T47D (cell line): ENCODE data around the gene PTPRD.

ENCODE experiments used
- DNase-seq, 2 experiments: peaks; one replicate each; pipeline versions ENCODE4 v3.0.0 to v3.0.0-alpha.2; 2011 to 2012; ENCODE audit warnings: low read depth in 1 of 2, low spot score in 1 of 2
- JUND ChIP-seq: IDR thresholded peaks from 2 replicates; pipeline ENCODE4 v1.6.1; 2012; ENCODE audit warnings: low read depth
- in situ Hi-C: cut with HindIII; loops from 2 replicates; pipeline ENCODE4 v1.10.0; 2016; ENCODE audit warnings: low sequenced_read_pairs, low pct_unique_long_range_greater_than_20kb

PTPRD gene

DNA sequence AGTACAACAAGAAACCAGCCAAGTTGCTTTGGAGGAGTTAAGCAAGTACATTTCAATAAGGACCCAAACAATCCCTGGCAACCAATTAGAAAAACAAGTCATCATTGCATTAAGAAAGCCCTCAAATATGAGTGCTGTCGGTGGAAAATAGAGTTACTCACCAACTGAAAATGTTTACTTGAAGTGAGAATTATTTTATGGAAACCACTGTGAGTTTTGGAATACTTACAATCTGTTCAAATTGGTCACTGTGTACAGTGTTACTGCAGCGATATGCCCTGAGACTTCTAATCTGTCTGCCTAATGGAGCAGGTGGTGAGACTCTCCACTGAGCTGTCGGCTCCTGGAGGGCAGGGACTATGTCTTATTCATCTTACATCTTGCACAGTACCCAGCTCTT is 1740.0 kb downstream of the PTPRD start:
- no peak for TF ChIP-seq JUND
- no peak for DNase-seq
- in situ Hi-C loops = no loop called here

DNA sequence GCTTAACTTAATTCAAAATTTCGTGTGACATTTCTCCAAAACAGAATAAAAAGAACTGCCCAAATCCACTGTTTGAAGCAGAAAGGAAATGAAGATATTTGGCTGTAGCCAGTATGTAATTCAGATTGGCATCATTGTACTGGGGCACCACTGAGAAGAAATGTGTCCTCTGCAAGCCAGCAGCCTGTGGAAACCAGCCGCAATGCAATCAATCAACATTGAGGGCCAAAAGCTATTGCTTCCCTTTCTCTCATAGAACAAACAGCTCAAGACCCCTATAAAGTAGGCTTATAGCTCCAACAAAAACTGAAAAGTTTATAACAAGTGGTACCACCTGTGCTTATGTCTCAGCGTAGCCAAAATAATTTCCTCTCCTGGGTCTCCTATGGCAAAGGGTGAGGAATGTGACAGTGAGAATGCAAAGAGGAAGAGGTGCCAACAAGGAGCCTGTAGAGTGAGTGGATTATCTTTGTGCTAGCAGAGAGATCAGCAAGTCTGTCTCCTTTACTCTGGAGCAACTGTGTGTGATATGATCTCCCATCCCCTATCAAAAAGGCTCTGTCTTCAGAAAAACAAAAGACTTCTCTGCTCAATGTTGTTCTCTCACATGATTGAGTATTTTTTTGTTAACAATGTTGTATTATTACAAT is 1740.9 kb downstream of the PTPRD start:
- in situ Hi-C loops = no loop called here
- no peak for TF ChIP-seq JUND
- DNase-seq = no peak

GRCh38 chr9:8871396-8871795 is 1741.4 kb downstream of the PTPRD start:
- no peak for TF ChIP-seq JUND
- no peak for DNase-seq
- in situ Hi-C loops = no loop called here

DNA sequence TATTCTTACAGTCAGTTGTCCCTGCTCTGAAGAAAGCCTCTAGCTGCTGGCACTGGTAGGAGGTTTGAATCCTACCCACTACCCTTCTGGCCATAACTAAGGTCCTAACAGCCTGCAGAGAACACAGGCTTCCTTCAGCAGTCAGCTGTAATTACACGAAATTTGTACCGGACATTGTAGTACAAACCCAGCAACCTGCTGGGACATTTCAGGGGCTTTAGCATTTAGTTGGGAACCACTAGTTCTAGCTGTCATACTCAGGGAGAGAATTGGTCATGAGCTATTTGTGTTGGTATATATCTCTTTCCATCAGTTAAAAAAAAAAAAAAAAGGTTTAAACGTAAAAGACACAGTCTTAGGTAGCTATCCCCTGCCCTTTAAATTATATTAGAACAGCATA is 1743.0 kb downstream of the PTPRD start:
- in situ Hi-C loops = no loop called here
- no peak for DNase-seq
- no peak for TF ChIP-seq JUND

GRCh38 chr9:8868632-8869031 is 1744.2 kb downstream of the PTPRD start:
- DNase-seq = no peak
- in situ Hi-C loops = no loop called here
- TF ChIP-seq JUND = no peak

DNA sequence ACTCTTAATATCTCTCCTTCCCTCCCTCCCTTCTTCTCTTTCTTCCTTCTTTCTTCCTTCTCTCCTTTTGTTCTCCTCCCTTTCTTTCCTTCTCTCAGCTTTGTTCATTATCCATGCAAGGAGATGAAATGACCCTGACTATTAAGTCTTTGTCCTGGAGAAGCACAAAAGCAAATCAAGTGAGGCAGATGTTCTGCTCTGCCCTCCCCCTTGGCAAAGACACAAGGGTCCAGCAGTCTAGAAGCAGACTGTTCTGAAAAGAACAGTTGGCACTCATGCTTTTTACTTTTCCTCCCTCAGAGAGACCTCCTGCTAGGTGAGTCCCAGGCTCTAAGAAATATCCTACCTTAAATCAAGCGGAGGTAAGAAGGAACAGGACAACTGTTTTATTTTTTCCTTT is 1745.7 kb downstream of the PTPRD start:
- no peak for TF ChIP-seq JUND
- in situ Hi-C loops = no loop called here
- no peak for DNase-seq

DNA sequence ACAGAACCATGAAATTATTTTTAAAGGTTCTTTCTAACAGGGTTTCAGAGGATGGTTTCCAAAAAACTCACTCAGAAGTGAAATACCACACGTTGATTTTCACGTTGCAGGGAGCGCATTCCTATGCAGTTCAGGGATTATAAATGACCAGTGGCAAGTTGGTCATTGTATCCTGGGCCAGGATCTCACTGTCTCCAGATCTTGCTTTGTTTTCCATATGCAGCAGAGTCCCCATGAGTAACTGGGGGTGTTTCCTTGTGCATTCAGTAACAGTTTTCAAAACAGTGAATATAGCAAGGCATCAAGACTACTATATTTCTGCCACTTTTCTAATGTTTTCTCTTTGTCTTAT is 1748.3 kb downstream of the PTPRD start:
- no peak for DNase-seq
- in situ Hi-C loops = no loop called here
- no peak for TF ChIP-seq JUND

DNA sequence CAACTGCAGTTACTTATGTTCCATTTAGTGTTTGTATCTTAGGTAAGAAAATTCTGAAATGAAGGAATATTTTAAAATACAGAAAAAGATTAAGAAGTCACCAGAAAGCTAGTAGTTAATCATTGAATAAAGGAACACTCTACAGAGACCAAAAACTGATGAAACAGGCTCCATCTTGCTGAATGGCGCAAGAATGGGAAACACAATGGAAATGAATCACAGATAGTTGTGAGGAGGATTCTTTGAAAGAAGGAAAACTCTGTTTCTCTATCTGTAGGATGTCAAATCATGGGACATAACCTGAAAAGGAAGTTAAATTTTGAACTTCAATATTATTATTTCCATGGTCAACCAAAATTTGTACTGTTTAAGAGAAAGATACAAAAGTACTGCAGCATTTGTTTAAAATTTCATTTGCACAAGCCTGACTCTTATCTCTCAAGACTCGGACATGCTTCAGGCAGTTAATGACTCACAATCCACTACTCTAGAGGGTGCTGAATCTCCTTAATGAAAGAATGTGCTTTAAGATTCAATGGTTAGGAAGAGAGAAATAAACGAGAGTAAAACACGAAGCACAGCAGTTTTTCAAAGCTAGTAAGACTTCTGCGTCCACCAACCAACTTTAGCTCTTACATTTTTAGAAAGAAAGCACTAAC is 1748.8 kb downstream of the PTPRD start:
- TF ChIP-seq JUND = no peak
- in situ Hi-C loops = no loop called here
- DNase-seq = no peak

GRCh38 chr9:8863069-8863468 is 1749.7 kb downstream of the PTPRD start:
- no peak for DNase-seq
- TF ChIP-seq JUND = no peak
- in situ Hi-C loops = no loop called here

DNA sequence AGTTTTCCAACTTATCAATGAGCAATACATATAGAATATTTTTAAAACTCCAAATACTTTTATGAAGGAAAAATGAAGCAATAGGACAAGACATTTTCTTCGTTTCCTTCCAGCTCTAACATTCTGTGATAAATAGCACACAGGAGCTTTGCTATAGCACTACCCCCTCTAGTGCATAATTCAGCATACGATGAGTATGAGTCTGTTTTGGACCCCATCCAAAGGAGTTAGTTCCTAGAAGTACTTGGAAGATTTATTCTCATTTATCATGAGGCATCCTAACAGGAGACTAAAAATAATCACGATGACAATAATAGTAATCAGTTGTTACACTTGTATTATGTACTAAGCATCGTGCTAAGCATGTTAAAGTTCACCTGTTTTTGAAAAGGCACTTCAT is 1751.9 kb downstream of the PTPRD start:
- peak in 1 of 2 experiments; percentile 3 for DNase-seq
- in situ Hi-C loops = no loop called here
- TF ChIP-seq JUND = no peak

DNA sequence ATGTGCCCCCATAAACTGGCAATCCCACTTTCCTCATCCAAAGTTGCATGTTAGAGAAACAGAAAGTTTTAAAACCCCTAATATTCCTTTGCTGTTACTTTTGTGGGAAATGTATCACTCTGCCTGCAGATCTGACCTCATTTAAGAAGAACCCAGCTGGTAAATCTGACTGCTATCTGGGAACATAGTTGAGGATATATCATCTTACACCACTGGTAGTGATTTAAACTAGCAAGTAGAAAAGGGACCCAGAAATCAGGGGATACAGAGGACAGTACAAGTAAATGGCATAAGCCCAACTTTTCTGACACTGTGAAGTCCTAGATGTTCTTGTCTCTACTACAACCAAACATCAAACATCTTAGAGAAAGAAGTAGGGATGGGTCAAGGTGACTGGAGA is 1752.7 kb downstream of the PTPRD start:
- in situ Hi-C loops = no loop called here
- no peak for DNase-seq
- no peak for TF ChIP-seq JUND

DNA sequence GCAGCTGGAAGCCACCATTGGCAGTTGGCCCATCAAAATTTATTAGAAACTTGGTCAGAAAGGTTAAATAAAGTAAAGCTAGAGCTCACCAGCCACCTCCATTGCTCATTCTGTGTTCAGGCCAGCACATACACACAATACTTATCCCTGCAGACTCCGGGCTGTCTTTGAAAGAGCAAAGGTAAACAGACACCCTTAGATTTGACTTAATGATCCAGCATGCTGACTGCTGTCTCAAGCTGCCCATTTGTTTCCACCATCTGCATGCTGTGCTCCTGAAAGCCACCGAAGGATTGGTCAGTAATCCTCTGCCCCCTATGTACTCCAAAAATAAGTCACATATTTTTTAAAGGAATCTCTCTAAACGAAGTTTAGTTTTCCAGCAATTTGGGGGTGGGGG is 1753.4 kb downstream of the PTPRD start:
- no peak for TF ChIP-seq JUND
- DNase-seq = no peak
- in situ Hi-C loops = no loop called here

DNA sequence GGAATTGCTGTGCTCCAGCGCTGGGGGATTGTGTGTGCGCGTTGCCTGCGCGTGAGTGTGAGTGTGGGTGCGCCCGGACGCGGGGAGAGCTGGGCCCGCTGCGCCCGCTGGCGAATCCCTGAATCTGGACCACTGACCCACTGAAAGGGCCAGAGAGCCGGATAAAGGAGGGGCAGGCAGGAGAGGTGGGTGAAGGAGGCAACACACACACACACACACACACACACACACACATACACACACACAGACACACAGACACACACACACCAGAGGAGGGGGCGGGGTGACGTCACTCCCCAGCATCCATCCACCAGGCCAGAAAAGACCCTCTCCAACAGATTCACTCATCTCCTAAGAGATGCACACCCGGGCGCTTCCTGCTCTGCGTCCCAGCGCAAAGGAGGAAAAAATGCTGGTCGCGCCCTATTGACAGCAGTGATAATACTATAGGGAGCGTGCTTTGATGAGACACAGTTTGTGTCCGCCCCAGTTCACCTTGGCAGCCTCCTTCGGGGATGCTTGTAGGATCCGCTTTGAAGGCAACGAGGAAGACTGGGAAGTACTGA is 1754.1 kb downstream of the PTPRD start:
- TF ChIP-seq JUND = no peak
- in situ Hi-C loops = no loop called here
- DNase-seq = no peak

- in situ Hi-C loops = no loop called here
- TF ChIP-seq JUND = no peak
Observed at GRCh38 chr9:8857926-8858595, 1754.7 kb downstream of the PTPRD start.

More at GRCh38 chr9:8857926-8858595, 1754.7 kb downstream of the PTPRD start:
- DNase-seq = peak in 1 of 2 experiments; percentile 15
